ENCODE data around the gene GABRR2.

Gene GABRR2

DNA sequence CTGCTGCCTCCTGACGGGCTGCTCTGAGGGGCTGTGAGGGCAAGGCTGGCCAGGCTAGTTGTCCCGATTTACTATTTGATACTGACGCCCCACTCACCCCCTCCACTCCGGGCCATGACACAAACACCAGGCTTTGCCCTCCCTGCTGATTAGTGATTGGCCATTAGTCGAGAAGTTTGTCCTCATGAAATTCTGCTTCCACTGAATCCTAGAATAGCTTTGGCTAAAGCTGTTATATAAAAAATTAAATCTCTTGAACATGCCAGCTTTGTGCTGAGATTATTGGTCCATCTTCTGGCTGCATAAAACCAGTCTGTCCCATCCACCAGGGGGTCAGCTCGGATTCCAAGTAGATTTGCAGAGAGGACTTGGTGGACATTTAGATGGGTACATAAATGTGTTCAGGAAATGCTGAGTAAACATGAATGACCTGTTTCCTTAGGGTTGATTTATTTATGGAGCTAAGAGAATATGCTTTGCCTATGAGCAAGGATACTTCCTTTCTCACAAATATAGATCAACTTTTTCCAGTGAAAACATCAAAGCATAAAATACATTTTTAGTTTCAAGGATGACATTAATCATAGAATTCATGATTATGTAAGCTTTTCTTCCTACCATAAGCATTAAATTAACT is at the start of gene GABRR2:
Gene GABRR2 (minus strand): TSS at position 51 of the 637 bp plus-strand sequence. CDS start 134 bp downstream, outside the sequence.
- DNase-seq, result no peak

GRCh38 chr6:89364586-89364985 is 49.5 kb upstream of the GABRR2 start:
- no peak for DNase-seq

DNA sequence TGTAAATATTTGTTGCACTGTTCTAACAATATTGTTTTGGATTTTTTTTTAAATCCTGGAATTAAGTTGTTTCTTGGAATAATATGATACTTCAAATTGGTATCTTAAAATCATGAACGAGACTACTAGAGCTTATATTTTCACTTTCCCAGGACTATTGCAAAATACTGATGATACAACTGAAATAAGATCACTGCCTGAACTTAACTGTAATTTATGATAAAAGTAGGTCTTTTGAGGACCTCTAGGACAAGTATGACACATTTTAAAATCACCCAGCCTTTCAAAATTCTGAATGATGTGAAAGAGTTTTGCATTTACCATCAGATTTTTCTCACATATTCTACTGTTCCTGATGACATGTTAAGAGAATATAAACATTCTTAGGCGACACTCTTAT is 46.1 kb upstream of the GABRR2 start:
- DNase-seq, result no peak

- no peak for DNase-seq
These were observed 45.4 kb upstream of the GABRR2 start for GRCh38 chr6:89360415-89360999.

DNA sequence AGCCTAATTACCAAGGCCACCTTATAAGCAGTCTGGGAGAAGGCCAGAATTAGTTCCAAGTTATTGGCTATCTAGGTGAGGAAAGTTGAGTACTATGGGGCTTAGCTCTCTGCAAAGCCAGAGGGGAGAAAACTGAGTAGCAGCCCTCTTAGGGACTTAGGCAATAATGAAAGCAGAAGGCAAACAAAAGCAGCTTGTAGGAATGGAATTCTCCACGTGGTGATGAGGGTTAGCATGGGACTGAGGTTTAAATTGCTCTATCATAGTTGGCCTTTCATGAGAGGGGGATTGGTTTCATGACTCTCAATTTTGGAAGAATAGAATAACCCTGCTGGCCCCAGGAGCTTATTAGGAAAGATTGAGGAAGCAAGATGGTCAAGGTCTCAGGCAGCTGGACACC is 44.5 kb upstream of the GABRR2 start:
- no peak for DNase-seq

GRCh38 chr6:89357390-89357789 is 42.3 kb upstream of the GABRR2 start:
- peak; percentile 22 for DNase-seq

DNA sequence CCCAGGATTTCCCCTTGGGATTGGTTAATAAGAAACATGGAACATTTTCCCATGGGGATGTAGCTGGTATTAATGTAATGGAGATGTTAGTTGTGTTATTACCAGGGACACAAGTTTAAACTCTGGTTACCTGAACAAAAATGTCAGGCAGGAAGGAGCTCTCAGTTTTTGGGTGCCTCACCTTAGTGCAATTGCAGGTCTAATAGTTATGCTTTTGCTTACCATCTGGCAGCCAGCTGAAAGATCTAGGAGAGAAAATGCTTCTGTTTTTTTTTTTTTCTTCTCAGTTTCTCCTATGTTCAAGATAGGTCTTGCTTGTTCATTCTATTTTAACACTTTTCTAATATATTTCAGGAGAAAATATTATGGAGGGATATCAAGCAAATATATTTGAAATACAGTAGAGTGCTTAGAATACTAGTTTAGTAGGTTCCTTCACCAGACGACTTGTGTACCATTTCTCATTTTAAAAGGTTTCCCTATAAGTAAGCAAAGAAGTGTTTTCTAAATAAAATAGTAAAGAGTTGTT is 41.6 kb upstream of the GABRR2 start:
- no peak for DNase-seq

DNA sequence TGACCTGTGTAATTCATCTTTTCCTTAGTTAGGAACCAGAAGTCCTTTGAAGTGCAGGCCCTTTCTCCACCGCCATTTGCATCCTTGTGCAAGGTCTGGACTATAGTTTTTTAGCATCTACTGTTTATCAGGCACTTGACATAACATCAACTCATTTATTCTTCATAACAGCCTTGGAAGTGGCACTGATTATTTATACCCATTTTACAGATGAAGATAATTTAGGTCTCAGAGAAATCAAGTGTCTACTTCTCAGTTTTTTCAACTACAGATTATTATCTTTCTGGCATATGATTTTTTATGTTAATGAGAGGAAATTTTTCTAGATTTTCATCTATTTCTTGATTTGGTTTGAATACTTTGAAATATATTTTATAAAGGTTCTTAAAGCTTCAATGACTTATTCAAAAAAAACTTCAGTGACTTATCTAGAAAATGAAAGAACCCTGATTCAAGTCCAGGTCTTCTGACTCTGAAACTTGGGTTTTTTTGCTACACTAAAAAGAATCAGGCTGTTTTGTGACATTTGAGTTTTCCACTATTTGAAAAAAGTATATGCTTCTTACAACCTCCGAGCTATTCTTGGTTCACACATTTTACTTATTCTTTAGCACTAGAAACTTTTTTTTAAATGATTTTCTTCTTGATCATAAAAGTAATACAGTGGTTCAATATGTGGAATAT is 40.6 kb upstream of the GABRR2 start:
- no peak for DNase-seq

- DNase-seq, result no peak
These were observed 38.7 kb upstream of the GABRR2 start for GRCh38 chr6:89353702-89354392.

- DNase-seq, result no peak
These were observed 38.0 kb upstream of the GABRR2 start for GRCh38 chr6:89353118-89353556.

GRCh38 chr6:89352278-89353117 is 37.4 kb upstream of the GABRR2 start, which contains the start of gene UBE2J1:
TSS of gene UBE2J1 (minus strand) at chr6:89352722. CDS start at chr6:89352569, 153 bp downstream.
- DNase-seq, result peak; percentile 83

GRCh38 chr6:89351671-89352277 is 36.7 kb upstream of the GABRR2 start:
- DNase-seq, result no peak

DNA sequence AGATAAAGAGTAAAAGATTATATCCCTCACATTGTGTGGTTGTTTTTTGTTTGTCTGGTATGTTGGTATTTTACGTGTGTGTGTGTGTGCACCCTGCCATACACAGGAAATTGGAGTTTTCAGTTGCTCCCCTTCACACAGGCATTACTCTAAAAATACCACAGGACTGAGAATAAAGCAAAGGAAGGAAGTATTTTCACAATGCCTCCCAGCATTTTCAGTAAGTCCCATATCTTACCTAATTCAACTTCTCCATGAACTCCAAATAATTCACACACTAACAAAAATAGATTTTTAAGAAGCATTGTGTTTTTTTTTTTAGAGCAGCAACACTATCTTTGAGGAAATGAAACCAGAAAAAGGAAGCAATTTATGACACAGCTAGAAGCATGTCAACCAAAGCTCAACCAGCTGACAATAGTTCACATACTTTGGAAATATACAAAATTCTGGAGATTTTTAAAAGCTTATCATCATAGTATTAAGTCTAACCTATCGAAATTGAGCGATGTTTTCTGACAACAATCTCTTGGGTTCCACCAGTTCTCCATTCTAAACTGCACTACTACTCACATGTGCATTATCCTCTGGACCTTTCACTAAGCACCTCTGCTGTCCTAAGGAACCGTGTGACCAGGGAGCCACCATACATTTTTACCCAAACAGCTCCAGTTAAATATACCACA is 35.3 kb upstream of the GABRR2 start:
- DNase-seq, result peak; percentile 41

- DNase-seq, result no peak
These were observed 33.3 kb upstream of the GABRR2 start for GRCh38 chr6:89348372-89348771.

- DNase-seq, result no peak
These were observed 32.7 kb upstream of the GABRR2 start for GRCh38 chr6:89347825-89348224.

DNA sequence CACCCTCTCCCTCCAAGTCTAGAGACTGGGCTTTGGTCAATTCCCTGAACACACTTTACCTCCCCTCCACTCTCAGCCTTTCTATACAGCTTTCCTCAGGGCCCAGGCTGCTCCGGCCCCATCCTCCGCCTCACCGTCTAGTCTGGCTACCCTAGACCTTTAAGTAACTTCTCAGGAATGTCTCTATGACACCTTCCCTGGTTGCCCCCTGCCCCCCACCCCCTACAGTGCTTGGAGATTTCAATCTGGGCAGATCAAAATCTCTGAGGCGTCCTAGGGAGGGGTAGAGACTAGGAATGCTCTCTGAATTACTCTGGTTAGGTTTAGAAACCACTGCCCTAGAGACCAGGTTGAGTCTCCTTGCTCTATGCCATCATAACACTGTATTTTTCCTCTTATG is 31.3 kb upstream of the GABRR2 start:
- DNase-seq, result no peak

DNA sequence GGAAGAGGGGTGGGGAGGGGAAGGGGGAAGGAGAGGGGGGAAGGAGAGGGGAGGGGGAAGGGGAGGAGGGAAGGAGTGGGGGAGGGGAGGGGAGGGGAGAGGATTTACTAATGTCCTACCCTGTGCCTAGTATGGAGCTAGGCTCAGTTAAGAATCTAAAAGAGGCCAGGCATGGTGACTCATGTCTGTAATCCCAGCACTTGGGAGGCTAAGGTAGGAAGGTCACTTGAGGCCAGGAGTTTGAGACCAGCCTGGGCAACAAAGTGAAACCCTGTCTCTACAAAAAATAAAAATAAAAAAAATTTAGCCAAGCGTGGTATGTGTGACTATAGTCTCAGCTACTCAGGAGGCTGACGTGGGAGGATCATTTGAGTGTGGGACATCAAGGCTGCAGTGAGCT is 24.5 kb upstream of the GABRR2 start:
- no peak for DNase-seq

DNA sequence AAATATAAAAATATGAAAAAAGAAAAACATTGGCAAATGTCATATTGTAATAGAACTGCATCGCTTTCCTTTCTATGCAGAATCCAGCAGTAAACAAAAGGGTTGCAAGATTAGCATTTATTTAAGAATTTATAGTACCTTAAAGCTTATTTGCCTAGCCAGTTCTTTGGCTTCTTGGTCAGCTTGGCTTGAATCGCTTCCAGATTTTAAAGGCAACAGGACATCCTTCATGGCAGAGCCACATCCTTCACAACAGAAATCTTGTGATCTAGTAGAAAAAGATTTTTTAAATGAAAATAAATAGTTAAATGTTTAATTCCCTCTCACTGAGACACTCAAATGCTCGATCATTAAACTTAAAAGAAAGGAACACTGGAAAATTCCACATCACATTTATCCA is 20.1 kb upstream of the GABRR2 start:
- DNase-seq, result no peak

- no peak for DNase-seq
These were observed 15.8 kb upstream of the GABRR2 start for GRCh38 chr6:89330910-89331309.

- no peak for DNase-seq
These were observed 13.9 kb upstream of the GABRR2 start for GRCh38 chr6:89328976-89329375.

DNA sequence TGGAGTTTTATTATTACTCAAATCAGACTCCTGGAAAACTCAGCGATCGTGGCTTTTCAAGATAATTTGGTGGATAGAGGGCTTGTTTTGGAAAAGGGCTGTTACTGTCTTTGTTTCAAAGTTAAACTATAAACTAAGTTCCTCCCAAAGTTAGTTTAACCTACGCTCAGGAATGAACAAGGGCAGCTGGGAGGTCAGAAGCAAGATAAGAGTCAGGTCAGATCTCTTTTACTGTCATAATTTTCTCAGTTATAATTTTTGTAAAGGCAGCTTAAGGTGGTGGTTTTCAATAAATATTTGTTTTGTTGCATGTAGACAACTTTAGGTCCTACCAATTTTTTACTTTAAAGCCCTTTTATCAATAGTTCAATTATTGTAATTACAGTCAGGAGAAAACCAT is 9.2 kb upstream of the GABRR2 start:
- no peak for DNase-seq
